Stimulated activated CD4-positive, alpha-beta T cell treated with anti-CD3 and anti-CD28 coated beads, TNF-alpha, amount 100 ng/mL, for 48 hours (primary cell): Measurements from ENCODE around the gene TBC1D17.

Source experiments
- DNase-seq, 3 donors: peaks; one replicate each; pipeline ENCODE4 v3.0.0-alpha.2; 2020; ENCODE audit warnings: low read depth in 3 of 3

Gene TBC1D17

GRCh38 chr19:49861541-49862378 is 15.7 kb upstream of the TBC1D17 start:
- DNase-seq = no peak

GRCh38 chr19:49862391-49863253 is 14.9 kb upstream of the TBC1D17 start:
- no peak for DNase-seq

GRCh38 chr19:49863254-49863934 is 14.1 kb upstream of the TBC1D17 start:
- DNase-seq = no peak

GRCh38 chr19:49863935-49864320 is 13.6 kb upstream of the TBC1D17 start:
- DNase-seq = no peak

DNA sequence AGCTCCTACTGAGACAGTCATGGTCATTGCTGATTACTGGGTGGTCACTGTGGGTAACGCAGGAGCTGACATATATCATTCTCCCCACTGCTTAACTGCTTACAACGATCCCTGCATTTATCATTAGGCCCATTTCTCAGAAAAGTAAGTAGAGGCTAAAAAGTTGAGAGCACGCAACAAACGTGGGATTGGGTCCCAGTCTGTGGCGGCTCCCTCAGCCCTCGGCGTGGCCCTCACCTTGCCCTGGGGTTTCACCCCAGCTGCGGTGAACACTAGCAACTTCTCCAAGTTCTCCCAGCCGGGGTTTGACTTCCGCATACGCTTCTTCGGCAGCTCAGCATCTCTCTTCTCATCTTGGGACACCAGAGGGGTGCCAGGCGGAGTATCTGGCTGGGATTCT is 12.6 kb upstream of the TBC1D17 start:
- DNase-seq = no peak

DNA sequence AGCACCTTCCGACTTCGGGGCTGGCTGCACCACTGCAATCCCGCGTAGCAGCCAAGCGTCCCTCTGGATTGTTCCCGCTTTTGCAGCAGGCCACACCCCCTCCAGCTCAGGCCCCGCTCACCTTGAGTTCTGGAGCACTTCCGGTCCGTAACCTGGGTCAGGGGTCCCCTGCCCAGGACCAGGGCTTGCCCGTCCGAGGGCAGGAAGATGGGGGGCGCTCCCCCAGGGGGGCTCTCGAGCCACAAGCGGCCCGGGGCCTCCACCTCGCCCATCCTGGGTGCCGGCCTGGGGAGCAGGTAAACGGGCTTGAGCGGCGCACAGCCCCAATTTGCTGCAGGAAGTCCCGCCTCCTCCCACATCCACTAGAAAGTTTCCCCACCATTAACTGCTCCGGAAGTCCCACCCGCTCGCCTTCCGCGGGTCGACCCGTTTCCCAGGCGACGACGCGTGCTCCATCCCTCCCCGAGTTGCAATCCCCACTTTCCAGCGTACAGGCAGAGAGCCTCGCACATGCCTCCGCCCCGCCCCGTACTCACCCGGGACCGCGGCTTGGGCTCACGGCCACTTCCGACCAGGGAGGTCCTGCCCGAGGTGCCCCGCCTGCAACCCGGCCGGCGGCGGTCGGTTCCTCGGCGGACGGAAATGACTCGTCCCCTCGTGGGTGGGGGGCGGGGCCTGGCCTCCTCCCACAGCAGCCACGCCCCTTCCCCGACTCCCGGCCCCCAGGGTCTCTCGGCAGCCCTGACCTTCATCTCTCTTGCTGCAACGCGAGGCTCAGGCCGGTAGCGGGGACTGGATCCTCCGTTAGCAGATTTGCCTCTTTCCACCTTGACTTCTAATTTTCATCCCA is 10.3 kb upstream of the TBC1D17 start, which contains the start of gene PNKP:
PNKP (minus strand) TSS at position 644 of the 850 bp plus-strand sequence; CDS start at position 272, 372 bp downstream.
- peak; percentile 61 to 90 (median 85) for DNase-seq

DNA sequence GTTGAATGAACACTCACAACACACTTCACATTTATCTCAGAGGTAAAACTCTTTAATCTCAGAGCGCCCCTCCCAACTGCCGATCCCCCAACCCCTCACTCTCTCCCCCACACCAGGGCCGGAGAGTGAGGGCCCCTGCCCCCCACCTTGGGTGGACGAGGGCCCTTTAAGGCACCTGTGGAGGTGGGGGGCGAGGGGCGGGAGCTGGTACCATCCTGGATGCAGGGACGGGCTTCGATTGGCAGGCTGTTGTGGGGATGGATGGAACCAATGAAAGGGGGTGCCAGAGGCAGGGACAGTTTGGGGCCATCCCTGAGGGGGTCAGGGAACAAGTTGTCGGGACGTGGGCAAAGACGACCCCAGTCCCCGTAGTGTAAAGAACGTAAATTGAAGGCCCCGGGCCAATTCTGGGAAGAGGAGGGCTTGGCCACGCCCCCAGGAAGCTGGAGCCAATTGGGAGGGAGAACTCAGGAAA is 8.5 kb upstream of the TBC1D17 start:
- no peak for DNase-seq

GRCh38 chr19:49869484-49870308 is 7.8 kb upstream of the TBC1D17 start:
- peak; percentile 82 to 87 (median 83) for DNase-seq

DNA sequence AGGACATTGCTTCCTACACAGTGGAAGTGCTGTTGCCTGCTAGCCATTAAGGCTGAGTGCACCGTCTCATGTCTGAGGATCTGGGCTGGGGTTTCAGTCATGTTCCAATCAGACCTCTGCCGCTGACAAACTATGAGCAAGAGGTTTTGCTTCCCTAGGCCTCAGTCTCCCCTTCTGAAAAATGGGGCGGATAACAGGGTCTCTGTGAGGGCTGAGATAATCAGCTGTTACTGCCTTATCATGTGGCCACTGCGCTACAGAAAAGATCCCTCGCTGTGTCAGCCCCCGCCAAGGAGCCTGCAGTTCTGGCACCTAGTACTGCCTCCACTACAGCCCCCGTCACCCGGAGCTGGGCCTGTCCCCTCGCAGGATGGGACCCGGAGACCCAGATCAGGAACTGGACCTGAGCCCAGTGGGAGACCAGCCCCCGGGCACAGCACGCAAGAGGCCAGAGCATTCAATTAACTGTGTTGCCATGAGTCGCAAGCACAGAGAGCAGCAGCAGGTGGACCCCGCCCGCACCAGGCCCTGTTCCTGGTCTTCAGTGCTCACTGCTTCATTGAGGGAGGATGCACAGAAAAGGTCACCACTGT is 7.1 kb upstream of the TBC1D17 start:
- DNase-seq = no peak

- DNase-seq = no peak
These were observed 6.0 kb upstream of the TBC1D17 start for GRCh38 chr19:49871349-49871985.

- no peak for DNase-seq
These were observed 5.0 kb upstream of the TBC1D17 start for GRCh38 chr19:49872245-49873128.

- no peak for DNase-seq
These were observed 4.4 kb upstream of the TBC1D17 start for GRCh38 chr19:49873129-49873521.

- no peak for DNase-seq
These were observed 3.7 kb upstream of the TBC1D17 start for GRCh38 chr19:49873834-49874233.

DNA sequence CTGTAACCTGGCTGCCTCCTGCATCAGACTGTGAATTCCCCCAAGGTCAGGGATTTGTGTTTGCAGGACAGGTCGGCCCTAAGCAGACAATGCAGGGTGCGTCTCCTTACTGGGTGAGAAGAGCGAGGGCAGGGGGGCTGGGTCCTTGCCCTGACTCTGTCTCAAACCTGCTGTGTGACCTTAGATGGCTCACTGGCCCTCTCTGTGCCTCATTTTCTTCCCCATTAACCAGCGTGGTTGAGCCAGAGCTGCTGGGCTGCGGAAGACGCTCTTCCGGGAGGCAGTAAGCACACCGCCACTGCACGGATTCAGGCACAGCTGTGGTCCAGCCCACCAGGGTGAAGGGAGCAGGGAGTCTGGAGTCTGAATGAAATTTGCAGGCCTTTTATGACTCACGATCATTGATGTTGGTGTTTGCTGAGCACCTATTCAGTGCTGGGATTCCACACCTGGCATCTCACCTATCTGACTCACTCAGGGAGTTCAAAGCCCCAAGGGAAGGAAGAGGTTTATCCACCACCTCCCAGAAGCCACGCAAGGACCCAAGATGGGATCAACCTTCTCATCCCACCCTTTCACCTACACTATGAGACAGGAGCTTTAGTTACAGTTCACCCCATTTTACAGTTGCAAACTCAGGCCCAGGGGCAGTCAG is 2.9 kb upstream of the TBC1D17 start:
- DNase-seq = no peak

GRCh38 chr19:49875177-49875576 is 2.3 kb upstream of the TBC1D17 start:
- DNase-seq = no peak

GRCh38 chr19:49875857-49876421 is 1.6 kb upstream of the TBC1D17 start:
- DNase-seq = peak in 2 of 3 donors; percentile 18 to 46

DNA sequence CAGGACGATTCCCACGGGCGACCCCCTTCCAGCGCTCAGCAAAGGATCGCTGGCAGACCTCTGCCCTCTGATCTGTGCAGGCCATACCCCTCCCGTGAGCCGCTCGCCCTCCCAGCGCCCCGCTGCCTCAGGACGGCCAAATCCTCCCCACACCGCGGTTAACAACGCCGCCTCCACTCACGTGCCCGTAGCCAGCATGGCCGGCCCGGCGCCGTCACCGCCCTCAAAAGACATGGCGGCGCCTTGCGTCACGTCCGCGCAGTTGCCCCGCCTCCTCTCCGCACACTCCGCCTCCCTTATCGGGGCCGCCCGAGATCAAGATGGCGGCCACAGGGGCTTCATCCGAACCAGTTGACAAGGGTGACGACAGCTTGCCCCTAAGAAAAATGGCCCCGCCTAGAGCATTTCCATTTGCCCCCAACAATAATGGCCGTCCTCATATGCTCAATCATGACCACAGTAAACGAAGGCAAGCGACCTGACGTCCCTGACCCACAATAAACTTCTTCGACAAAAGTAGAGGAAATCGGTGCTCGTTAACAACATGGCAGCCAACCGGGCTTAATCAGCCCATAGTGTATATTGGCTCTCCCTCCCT is 981 bp upstream of the TBC1D17 start:
- peak; percentile 95 to 97 (median 96) for DNase-seq
